Fibroblast of peridontal ligament (primary cell): ENCODE measurements around the gene FNDC3A.

Experiments
- DNase-seq: peaks from one replicate; pipeline ENCODE4 v3.0.0-alpha.2; 2010; ENCODE audit errors: extremely low read depth

FNDC3A gene

DNA sequence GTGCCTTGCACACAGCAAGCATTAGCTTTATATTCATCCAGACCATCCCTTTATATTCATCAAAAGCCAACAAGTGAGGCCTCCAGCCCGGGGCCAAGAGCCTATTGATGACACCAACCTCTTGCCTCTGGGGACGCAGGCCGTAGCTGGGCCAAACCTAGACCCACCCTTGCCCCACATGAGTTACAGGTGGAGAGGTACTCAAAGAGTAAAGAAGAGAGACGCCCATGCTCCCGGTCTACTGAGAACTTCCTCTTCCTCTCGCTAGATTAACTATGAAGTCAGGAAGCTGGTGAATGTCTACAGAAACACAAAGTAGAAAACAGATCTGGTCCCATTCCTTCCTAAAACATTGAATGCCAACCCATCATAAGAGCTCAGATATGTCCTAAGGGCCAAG is 240.6 kb downstream of the FNDC3A start:
- DNase-seq, result no peak

GRCh38 chr13:49217962-49218492 is 242.3 kb downstream of the FNDC3A start:
- DNase-seq, result no peak

GRCh38 chr13:49218493-49219051 is 242.9 kb downstream of the FNDC3A start:
- DNase-seq, result no peak

- no peak for DNase-seq
Observed at GRCh38 chr13:49219647-49220035, 243.9 kb downstream of the FNDC3A start.

GRCh38 chr13:49220036-49220855 is 244.5 kb downstream of the FNDC3A start, which contains the start of gene MLNR:
Gene MLNR, plus strand, starts transcription at chr13:49220338. Its CDS starts 0 bp downstream, at chr13:49220338.
- DNase-seq, result peak; percentile 11

DNA sequence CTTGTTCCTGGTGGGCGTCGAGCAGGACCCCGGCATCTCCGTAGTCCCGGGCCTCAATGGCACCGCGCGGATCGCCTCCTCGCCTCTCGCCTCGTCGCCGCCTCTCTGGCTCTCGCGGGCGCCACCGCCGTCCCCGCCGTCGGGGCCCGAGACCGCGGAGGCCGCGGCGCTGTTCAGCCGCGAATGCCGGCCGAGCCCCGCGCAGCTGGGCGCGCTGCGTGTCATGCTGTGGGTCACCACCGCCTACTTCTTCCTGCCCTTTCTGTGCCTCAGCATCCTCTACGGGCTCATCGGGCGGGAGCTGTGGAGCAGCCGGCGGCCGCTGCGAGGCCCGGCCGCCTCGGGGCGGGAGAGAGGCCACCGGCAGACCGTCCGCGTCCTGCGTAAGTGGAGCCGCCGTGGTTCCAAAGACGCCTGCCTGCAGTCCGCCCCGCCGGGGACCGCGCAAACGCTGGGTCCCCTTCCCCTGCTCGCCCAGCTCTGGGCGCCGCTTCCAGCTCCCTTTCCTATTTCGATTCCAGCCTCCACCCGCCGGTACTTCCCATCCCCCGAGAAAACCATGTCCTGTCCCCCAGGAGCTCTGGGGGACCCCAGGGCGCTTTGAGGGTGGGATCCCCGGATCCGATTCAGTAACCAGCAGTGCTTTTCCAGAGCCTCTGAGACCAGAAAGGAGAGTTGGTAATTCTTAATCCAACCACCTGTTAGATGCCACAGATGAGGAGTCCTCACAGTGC is 245.3 kb downstream of the FNDC3A start:
- DNase-seq, result no peak

DNA sequence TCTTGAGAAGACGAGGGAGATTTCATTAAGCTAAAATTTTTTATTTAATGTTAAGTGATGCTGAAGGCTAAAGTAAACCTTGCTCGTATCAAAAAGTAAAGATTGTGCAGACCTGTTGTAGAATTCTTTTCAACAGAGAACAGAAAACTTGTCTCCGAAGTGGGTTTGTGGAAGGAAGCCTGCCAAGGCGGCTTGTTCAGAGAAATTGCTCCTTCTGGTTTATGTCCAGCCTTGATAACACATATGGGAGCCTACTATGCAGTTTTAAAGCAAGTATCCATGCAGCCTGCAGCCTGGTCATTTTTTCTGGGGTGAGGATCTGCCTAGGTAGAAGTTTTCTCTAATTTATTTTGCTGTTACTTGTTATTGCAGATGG is 245.9 kb downstream of the FNDC3A start:
- no peak for DNase-seq

DNA sequence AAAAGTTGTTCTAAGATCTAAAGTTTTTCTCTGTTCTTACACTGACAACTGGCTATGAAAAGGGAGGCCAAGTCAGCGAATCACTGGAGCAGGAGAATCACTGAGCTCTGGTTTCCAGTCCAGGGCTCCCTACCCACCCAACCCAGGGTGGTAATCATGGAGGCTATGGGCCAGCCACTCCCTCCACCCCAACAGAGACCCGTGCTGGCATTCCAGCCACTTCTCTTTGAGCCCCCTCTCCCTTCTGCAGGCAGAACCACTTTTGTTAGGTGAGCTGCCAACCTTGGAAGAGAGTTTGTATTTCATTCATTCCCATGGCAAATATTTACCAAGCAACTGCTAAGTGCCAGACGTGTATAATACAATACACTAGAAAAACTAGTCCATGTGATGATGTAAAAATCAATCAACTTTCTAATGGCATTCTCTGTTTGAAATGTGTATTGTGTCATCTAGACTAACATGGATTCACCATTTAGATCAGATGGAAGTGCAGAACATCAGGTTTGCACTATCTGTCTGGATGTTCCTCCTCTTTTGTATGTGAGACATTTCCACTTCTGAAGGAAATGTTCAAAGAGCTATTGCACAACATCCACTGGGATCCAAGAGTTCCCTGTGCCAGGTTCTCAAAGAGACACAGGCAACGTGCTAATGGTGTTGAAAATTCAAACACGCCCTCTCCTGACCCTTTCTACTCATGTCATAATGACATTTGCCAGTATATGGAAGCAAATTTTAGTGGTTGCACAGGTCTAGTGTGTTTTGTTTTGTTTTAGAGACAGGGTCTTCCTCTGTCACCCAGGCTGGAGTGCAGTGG is 249.7 kb downstream of the FNDC3A start:
- no peak for DNase-seq

DNA sequence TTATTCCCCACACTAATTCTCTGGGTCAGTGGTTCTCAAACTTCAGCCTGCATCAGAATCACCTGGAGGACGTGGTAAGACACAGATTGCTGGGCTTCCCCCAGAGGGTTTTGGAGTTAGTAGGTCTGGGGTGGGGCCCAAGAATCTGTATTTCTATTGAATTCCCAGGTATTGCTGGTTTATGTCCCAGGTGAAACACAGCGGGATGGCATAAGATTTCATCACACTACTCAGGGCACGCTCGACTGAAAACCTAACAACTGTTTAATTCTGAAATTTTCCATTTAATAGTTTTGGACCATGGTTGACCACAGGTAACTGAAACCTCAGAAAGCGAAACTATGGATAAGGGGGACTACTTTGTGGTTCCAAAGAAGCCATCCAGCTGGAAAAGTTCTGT is 250.9 kb downstream of the FNDC3A start:
- DNase-seq, result no peak

- no peak for DNase-seq
Observed at GRCh38 chr13:49234741-49235140, 259.0 kb downstream of the FNDC3A start.

DNA sequence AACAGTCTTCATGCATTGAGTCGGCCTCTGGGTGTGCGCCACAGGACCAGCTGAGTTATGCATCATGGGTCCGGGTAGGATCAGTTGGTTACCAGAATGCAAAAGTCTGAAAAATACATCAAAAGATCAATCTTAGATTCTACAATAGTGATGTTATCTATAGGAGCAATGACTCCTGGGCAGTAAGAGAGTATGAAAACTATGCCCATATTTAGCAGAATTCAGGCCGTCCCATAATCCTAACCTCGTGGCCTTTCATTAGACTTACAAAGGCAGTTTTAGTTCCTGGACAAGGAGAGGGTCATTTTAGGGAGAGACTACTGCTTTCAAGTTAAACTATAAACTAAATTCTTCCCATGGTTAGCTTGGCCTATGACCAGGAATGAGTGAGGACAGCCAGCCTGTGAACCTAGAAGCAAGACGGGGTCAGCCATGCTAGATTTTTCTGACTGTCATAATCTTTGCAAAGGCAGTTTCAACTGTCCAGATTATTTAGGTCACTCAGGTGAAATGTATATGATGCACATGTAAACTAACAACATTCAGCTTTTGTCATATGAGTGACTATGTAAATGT is 260.2 kb downstream of the FNDC3A start:
- DNase-seq, result no peak

DNA sequence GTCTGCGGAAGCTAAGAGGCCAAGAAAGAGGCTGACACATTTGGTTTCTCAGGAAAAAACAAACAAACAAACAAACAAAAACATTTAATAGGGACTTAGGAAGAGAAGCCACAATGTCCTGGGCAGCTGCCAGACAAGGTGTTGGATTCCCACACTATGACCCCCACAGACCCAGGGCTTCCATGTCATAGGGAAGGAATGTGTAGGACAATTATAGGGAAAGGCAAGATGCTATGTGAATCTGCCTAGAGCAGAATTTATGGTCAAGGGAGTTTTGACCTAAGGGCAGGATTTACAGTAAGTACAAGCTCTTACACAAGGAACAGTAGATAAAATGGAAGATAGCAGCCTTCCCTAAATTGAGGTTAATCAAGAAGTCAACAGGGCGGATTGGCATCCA is 262.9 kb downstream of the FNDC3A start:
- DNase-seq, result no peak

DNA sequence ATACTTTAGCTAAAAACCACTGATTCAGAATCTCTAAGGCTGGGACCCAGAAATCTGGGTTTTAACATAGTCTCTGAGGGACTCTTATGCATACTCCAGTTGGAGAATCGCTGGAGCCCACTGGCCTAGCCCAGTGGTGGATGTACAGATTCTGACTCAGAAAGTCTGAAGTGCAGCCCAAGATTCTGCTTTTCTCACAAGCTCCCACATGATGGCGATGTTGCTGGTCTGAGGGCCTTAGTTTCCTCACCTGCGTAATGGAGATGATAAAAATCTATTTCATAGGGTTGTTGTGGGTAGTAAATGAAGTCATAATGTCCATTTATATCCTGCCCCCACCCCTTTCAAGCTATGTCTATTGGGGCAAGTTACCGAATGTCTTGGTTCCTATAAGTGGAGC is 264.3 kb downstream of the FNDC3A start:
- peak; percentile 63 for DNase-seq

GRCh38 chr13:49241296-49241695 is 265.6 kb downstream of the FNDC3A start:
- peak; percentile 18 for DNase-seq

DNA sequence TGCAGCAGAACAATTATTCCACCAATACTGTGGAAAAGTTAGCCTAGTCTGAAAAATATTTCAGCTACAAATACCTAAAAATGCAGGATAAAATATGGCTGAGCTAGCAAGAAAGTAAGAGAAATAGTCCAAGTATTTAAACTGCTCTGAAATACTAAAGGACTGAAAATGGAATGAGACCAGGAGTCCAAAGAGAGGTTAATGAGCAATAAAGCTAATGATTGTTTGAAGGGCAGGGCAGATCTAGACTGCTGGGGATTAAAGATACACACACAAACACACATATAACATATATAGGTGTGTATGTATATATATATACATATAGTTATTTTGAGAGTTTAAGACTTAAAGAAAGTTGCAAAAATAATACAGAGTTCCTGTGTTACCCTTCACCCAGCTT is 269.4 kb downstream of the FNDC3A start:
- DNase-seq, result no peak

GRCh38 chr13:49246850-49247642 is 271.3 kb downstream of the FNDC3A start:
- peak; percentile 8 for DNase-seq

DNA sequence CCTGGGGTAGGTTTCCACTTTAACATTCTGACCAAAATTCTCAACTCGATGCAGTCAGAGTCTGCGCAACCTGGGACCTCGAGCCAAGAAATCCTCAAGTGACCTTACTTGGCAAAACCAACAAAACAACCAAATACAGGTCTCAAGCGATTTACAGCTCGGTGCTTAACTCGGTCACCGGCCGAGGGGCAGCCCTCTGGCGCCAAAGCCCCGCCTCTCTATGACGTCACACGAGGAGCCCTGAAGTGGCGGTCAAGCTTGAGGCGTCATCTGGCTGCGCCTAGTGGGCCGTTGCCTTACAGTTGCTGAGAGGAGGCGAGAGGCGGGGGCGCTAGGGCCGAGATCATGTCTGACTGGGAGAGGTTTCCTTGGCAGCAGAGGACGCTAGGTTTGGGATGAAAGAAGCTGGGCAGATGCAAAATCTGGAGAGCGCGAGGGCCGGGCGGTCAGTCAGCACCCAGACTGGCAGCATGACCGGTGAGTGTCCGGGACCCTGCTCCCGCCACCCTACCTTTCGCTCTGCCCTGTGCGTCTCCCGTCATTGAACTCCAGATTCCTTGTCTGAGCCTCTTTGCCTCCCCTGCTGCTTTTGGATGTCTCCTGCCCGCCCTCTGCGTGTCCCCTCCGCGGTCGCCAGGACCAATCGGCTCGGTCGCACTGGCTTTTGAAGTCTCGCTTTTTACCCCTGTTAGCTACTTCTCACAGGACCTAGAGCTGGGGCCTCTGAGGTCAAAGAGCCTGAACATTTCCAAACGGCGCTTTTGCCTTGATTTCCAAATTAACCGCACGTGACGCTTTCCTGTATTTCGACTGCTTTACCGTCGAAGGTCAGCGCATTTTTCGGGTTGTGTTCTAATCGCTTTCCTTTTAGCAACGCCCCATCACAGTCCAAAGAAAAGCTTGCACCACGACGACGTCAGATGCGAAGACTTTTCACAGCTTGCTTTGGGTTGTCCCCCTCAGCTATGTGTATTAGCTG is 272.2 kb downstream of the FNDC3A start, which contains the start of gene CDADC1:
TSS of gene CDADC1 (plus strand) at position 283 of the 979 bp plus-strand sequence. CDS start at position 396, 113 bp downstream.
- DNase-seq, result peak; percentile 95

DNA sequence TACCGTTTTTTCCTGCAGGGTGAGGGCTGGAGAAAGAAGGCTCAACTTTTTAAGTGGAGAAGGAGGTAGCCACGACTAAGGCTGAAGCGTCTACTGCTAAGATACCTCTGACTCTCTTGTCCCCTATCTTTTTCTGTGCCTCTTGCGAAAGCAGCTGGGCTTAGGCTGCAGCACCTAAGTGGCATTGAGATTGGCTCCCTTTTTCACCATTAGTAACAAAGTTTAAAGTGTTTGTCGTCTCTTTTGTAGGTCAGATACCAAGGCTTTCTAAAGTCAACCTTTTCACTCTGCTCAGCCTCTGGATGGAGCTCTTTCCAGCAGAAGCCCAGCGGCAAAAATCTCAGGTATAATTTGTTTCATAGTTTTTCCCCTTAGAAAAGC is 272.9 kb downstream of the FNDC3A start:
- peak; percentile 25 for DNase-seq

DNA sequence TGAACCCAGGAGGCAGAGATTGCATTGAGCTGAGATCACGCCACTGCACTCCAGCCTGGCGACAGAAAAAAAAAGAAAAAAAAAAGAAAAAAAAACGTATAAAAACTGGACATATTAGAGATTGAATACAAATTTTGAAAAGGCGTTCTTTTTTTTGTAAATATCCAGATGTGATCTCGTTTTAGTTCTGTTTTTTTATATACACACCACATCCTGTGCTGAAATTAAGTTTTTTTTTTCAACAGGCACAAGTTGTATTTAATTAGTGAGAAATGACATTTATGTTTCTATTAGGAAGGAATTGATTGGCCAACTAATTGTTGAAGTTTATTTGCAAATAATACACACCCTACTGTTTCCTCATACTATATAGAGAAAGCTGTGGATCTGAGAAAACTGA is 275.6 kb downstream of the FNDC3A start:
- no peak for DNase-seq
